ENCODE data around the gene HCN3. TPM values are rescaled to one million over a fixed set of nuclear protein-coding genes. Genes with fewer than 3 reads are reported as not detected.

HCN3 gene
- total RNA-seq, 1 donor from 2014 or later = 1.5 TPM

- DNase-seq = no peak
- intact Hi-C loops (cut with micrococcal nuclease) = no loop called here
- ATAC-seq = no peak
These were observed 25.7 kb upstream of the HCN3 start for GRCh38 chr1:155251566-155251965.

- DNase-seq = no peak
- intact Hi-C loops (cut with micrococcal nuclease) = no loop called here
- no peak for ATAC-seq
These were observed 24.1 kb upstream of the HCN3 start for GRCh38 chr1:155253208-155253607.

- ATAC-seq (no peak), DNase-seq (no peak)
- intact Hi-C loops (cut with micrococcal nuclease) = no loop called here
These were observed 23.5 kb upstream of the HCN3 start for GRCh38 chr1:155253797-155254196.

- ATAC-seq = peak; percentile 0
- intact Hi-C loops (cut with micrococcal nuclease) = no loop called here
- no peak for DNase-seq
These were observed 23.0 kb upstream of the HCN3 start for GRCh38 chr1:155254228-155254713.

- DNase-seq (peak; percentile 60), ATAC-seq (peak; percentile 11)
- intact Hi-C loops (cut with micrococcal nuclease) = no loop called here
These were observed 22.5 kb upstream of the HCN3 start for GRCh38 chr1:155254714-155255242.

GRCh38 chr1:155255243-155256007 lies 21.8 kb upstream of the HCN3 start, which contains the start of gene ENTREP3:
TSS of gene ENTREP3 (minus strand) at chr1:155255483. CDS start at chr1:155254877, 606 bp downstream.
- DNase-seq (peak; percentile 92), ATAC-seq (peak; percentile 91)
- intact Hi-C loops (cut with micrococcal nuclease) = no loop called here

- ATAC-seq = peak; percentile 1
- intact Hi-C loops (cut with micrococcal nuclease) = no loop called here
- DNase-seq = no peak
These were observed 21.0 kb upstream of the HCN3 start for GRCh38 chr1:155256058-155256852.

GRCh38 chr1:155260276-155260675 lies 17.0 kb upstream of the HCN3 start:
- intact Hi-C loops (cut with micrococcal nuclease) = no loop called here
- DNase-seq (no peak), ATAC-seq (no peak)

- intact Hi-C loops (cut with micrococcal nuclease) = no loop called here
- ATAC-seq = no peak
- DNase-seq = no peak
These were observed 15.8 kb upstream of the HCN3 start for GRCh38 chr1:155261493-155261851.

- peak; percentile 97 for ATAC-seq
- intact Hi-C loops (cut with micrococcal nuclease) = no loop called here
- peak; percentile 94 for DNase-seq
These were observed 15.2 kb upstream of the HCN3 start, which contains the start of gene SCAMP3 for GRCh38 chr1:155261852-155262673. TSS of gene SCAMP3 (minus strand) at chr1:155262360. CDS start at chr1:155262151, 209 bp downstream.

GRCh38 chr1:155263067-155263466 lies 14.2 kb upstream of the HCN3 start:
- ATAC-seq (no peak), DNase-seq (no peak)
- intact Hi-C loops (cut with micrococcal nuclease) = no loop called here

- intact Hi-C loops (cut with micrococcal nuclease) = no loop called here
- ATAC-seq (no peak), DNase-seq (no peak)
These were observed 10.7 kb upstream of the HCN3 start for GRCh38 chr1:155266553-155266952.

GRCh38 chr1:155267373-155267772 lies 9.9 kb upstream of the HCN3 start:
- DNase-seq = no peak
- ATAC-seq = peak; percentile 52
- intact Hi-C loops (cut with micrococcal nuclease) = no loop called here

GRCh38 chr1:155268630-155269029 lies 8.6 kb upstream of the HCN3 start:
- ATAC-seq = no peak
- intact Hi-C loops (cut with micrococcal nuclease) = no loop called here

GRCh38 chr1:155269381-155269780 lies 7.9 kb upstream of the HCN3 start:
- intact Hi-C loops (cut with micrococcal nuclease) = no loop called here
- ATAC-seq (no peak), DNase-seq (no peak)

More at GRCh38 chr1:155268630-155269029, 8.6 kb upstream of the HCN3 start:
- no peak for DNase-seq

GRCh38 chr1:155272466-155273342 lies 4.6 kb upstream of the HCN3 start:
- intact Hi-C loops (cut with micrococcal nuclease) = loop anchor here (10.0 kb wide), 1 partner anchor 52 kb away; the partner anchor contains the start of gene RUSC1
- DNase-seq (no peak), ATAC-seq (peak; percentile 45)

- ATAC-seq = peak; percentile 90
- intact Hi-C loops (cut with micrococcal nuclease) = loop anchor here (10.0 kb wide), 1 partner anchor 51 kb away; the partner anchor contains the start of gene RUSC1
- peak; percentile 98 for DNase-seq
These were observed 3.7 kb upstream of the HCN3 start, which contains the start of gene CLK2 for GRCh38 chr1:155273343-155274245. TSS of gene CLK2 (minus strand) at chr1:155273504. CDS start at chr1:155270977, 2,527 bp downstream.

Data from left ventricle myocardium superior (tissue), 1 donor.